T-helper 1 cell treated with Interleukin-12 subunit alpha and Interleukin-12 subunit beta and Interleukin-4 antibody, amounts not matched to agents 30 μg/mL and 1 μg/mL, for 36 hours (primary cell): ENCODE data around the gene ETFDH.
"Not testable (repeated sequence)": the region's sequence is repeated elsewhere in the genome, so short reads cannot be mapped to it uniquely, and the experiment has no call there.

Experiments used
- H3K27ac Mint-ChIP-seq: one replicate; pipeline ENCODE4 v1.8.0; 2021; ENCODE audit warnings: mild to moderate bottlenecking, mixed read lengths
- H3K27me3 Mint-ChIP-seq: one replicate; pipeline ENCODE4 v1.8.0; 2021; ENCODE audit warnings: low read depth, mixed read lengths
- H3K36me3 Mint-ChIP-seq: one replicate; pipeline ENCODE4 v1.8.0; 2021; ENCODE audit warnings: low read depth, mixed read lengths
- H3K4me1 Mint-ChIP-seq: one replicate; pipeline ENCODE4 v1.8.0; 2021; ENCODE audit warnings: low read depth, mixed read lengths
- H3K4me3 Mint-ChIP-seq: one replicate; pipeline ENCODE4 v1.8.0; 2021; ENCODE audit warnings: mild to moderate bottlenecking, moderate library complexity, mixed read lengths
- H3K9me3 Mint-ChIP-seq: one replicate; pipeline ENCODE4 v1.8.0; 2021; ENCODE audit warnings: mixed read lengths

Gene ETFDH

GRCh38 chr4:158715802-158716201 is 43.7 kb downstream of the ETFDH start:
- no peaks in the 10 kb centered on the region for H3K27me3 Mint-ChIP-seq
- no peaks in the 10 kb centered on the region for H3K9me3 Mint-ChIP-seq
- H3K4me1 Mint-ChIP-seq = peaks cover 19% of the 10 kb centered on the region
- H3K27ac Mint-ChIP-seq = no peak overlapping the region
- peaks cover 62% of the 10 kb centered on the region for H3K36me3 Mint-ChIP-seq
- H3K4me3 Mint-ChIP-seq = no peak overlapping the region

DNA sequence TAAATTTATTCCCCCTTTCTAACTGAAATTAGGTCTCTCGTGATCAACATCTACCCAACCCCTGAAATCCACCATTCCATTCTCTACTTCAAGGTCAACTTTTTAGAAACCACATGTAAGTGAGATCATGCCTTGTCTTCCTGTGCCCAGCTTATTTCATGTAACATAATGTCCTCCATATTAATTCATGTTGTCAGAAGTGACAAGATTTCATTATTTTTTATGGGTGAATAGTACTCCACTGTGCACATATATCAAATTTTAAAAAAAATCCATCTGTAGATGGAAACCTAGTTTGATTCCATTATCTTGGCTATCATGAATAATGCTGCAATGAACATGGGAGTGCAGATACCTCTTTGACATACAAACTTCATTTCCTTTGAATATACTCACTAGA is 49.6 kb downstream of the ETFDH start:
- Mint-ChIP-seq H3K4me3 (peak overlapping the region; percentile 99), H3K36me3 (peaks cover 42% of the 10 kb centered on the region)

DNA sequence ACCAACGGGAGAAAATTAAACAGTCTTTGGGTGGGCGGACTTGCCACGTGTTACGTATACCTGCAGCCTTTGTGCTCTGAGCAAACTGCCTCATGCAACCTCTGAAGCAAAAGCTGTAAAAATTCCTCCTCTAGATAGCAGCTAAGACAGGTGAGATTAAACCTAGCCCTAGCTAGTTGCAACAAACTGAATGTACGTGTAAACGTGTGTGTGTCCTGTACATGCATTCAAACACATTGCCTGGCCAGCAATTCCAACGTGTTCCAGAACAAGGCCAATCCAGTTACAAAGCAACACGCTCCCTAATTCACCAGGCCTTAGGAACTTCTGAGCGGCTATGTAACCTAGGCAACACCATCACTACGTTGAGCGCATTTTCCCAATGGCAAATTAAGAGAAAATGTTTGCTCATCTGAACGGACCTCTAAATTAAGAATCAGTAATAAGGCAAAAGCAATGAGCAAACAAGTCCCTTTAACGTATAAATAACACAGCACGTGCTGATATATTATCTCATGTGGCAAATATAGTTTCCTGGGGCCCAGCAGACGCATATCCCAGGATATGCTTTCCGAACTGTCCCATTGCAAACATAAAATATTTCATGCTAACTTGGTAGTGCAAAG is 50.3 kb downstream of the ETFDH start:
- peak overlapping the region; percentile 100 for H3K27ac Mint-ChIP-seq
- H3K9me3 Mint-ChIP-seq = no peaks in the 10 kb centered on the region
- peaks cover 4% of the 10 kb centered on the region for H3K27me3 Mint-ChIP-seq
- H3K4me3 Mint-ChIP-seq = peak overlapping the region; percentile 99
- peaks cover 37% of the 10 kb centered on the region for H3K36me3 Mint-ChIP-seq
- peaks cover 42% of the 10 kb centered on the region for H3K4me1 Mint-ChIP-seq

More for the DNA sequence above, 49.6 kb downstream of the ETFDH start:
- no peaks in the 10 kb centered on the region for H3K9me3 Mint-ChIP-seq
- peaks cover 4% of the 10 kb centered on the region for H3K27me3 Mint-ChIP-seq
- peak overlapping the region; percentile 100 for H3K27ac Mint-ChIP-seq
- peaks cover 40% of the 10 kb centered on the region for H3K4me1 Mint-ChIP-seq

GRCh38 chr4:158722917-158723793 is 51.1 kb downstream of the ETFDH start, which contains the start of gene PPID:
Gene PPID, minus strand, starts transcription at chr4:158723396. Its CDS starts 108 bp downstream, at chr4:158723288.
- Mint-ChIP-seq H3K9me3 (no peaks in the 10 kb centered on the region), H3K27ac (peak within 1 kb of the TSS; percentile 100), H3K4me3 (peak within 1 kb of the TSS; percentile 99), H3K36me3 (peaks cover 29% of the 10 kb centered on the region), H3K4me1 (peaks cover 37% of the 10 kb centered on the region), H3K27me3 (peaks cover 4% of the 10 kb centered on the region)

DNA sequence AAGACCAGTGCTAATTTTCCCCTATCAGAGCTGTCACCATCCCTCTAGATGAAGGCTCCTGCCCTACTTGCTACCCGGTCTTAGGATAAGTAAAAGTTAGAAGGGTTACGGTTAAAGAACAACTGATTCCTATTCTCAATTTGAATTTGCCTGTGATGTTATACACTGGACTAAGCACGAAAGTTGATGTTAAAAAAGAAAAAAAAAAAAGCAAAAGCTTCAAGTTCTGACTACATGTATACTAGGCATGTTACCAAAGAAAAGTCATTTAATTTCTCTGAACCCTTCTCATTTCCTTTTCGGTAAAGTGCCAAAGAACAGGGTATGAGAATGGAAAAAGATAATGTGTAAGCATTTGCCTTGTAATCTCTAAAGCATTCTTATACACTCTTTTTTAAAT is 52.5 kb downstream of the ETFDH start:
- no peaks in the 10 kb centered on the region for H3K9me3 Mint-ChIP-seq
- peak overlapping the region; percentile 41 for H3K4me3 Mint-ChIP-seq
- peaks cover 9% of the 10 kb centered on the region for H3K27me3 Mint-ChIP-seq
- H3K27ac Mint-ChIP-seq = peak overlapping the region; percentile 100
- peaks cover 44% of the 10 kb centered on the region for H3K4me1 Mint-ChIP-seq
- H3K36me3 Mint-ChIP-seq = peaks cover 16% of the 10 kb centered on the region

- peaks cover 38% of the 10 kb centered on the region for H3K4me1 Mint-ChIP-seq
- H3K9me3 Mint-ChIP-seq = no peaks in the 10 kb centered on the region
- no peak overlapping the region for H3K27ac Mint-ChIP-seq
- H3K36me3 Mint-ChIP-seq = peaks cover 5% of the 10 kb centered on the region
- H3K4me3 Mint-ChIP-seq = no peak overlapping the region
- H3K27me3 Mint-ChIP-seq = peaks cover 16% of the 10 kb centered on the region
Observed at GRCh38 chr4:158726633-158727032, 54.5 kb downstream of the ETFDH start.

- Mint-ChIP-seq H3K9me3 (no peaks in the 10 kb centered on the region), H3K36me3 (no peaks in the 10 kb centered on the region), H3K27ac (no peak overlapping the region), H3K27me3 (peaks cover 28% of the 10 kb centered on the region), H3K4me1 (peaks cover 28% of the 10 kb centered on the region), H3K4me3 (no peak overlapping the region)
Observed at GRCh38 chr4:158728236-158728635, 56.1 kb downstream of the ETFDH start.

- Mint-ChIP-seq H3K9me3 (no peaks in the 10 kb centered on the region), H3K4me3 (no peak overlapping the region), H3K27ac (no peak overlapping the region), H3K27me3 (peaks cover 32% of the 10 kb centered on the region), H3K4me1 (peaks cover 18% of the 10 kb centered on the region), H3K36me3 (no peaks in the 10 kb centered on the region)
Observed at GRCh38 chr4:158729716-158730559, 57.8 kb downstream of the ETFDH start.

GRCh38 chr4:158738866-158739265 is 66.8 kb downstream of the ETFDH start:
- Mint-ChIP-seq H3K4me1 (no peaks in the 10 kb centered on the region), H3K27me3 (peaks cover 4% of the 10 kb centered on the region), H3K27ac (no peak overlapping the region), H3K4me3 (no peak overlapping the region), H3K36me3 (no peaks in the 10 kb centered on the region), H3K9me3 (no peaks in the 10 kb centered on the region)

DNA sequence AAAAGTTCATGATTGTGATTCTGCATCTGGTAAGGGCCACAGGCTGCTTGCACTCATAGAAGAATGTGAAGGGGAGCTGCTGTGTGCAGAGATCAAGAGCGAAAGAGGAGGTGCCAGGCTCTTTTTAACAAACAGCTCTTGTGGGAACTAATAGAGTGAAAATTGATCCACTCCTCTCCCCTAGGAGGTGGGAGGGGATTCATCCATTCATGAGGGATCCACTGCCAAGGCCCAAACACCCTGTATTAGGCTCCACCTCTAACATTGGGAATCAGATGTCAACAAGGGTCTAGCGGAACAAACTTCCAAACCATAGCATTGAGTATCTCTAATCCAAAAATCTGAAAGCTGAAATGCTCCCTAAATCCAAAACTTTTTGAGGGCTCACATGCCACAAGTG is 67.5 kb downstream of the ETFDH start:
- Mint-ChIP-seq H3K36me3 (no peaks in the 10 kb centered on the region), H3K27me3 (no peaks in the 10 kb centered on the region), H3K9me3 (no peaks in the 10 kb centered on the region), H3K27ac (no peak overlapping the region), H3K4me1 (no peaks in the 10 kb centered on the region), H3K4me3 (no peak overlapping the region)

DNA sequence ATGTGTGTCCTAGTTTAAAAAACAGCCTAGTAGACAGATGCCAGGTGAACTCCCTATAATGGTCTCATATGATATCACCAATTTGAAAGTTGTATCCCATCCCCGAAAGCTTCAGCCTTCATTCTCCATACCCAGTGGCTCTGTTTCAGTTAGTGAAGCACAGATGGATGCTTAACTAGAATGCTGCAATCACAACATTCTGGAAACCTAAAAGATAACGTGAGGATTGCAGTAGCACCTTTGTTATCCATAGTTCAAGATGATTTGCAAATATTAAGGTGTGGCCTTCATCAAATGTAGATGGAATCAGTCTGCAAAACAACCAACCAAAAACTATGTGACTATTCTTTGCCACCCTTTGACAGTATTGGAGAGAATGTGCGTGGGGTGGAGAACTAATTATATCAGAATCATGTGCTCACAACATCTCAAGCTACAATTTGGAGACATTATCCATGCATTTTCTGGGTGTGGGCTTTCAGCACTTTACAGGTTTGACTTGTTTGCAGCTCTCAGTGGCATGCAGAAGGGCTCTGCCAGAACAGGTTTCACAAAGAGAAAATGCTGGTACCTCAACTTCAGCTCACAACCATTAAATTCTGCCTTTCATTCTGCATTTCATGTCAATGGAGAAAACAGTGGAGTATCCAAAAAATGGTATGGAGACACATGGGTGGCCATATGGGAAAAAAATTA is 69.4 kb downstream of the ETFDH start:
- Mint-ChIP-seq H3K9me3 (no peaks in the 10 kb centered on the region), H3K36me3 (no peaks in the 10 kb centered on the region), H3K27me3 (no peaks in the 10 kb centered on the region), H3K4me1 (no peaks in the 10 kb centered on the region), H3K27ac (no peak overlapping the region), H3K4me3 (no peak overlapping the region)

DNA sequence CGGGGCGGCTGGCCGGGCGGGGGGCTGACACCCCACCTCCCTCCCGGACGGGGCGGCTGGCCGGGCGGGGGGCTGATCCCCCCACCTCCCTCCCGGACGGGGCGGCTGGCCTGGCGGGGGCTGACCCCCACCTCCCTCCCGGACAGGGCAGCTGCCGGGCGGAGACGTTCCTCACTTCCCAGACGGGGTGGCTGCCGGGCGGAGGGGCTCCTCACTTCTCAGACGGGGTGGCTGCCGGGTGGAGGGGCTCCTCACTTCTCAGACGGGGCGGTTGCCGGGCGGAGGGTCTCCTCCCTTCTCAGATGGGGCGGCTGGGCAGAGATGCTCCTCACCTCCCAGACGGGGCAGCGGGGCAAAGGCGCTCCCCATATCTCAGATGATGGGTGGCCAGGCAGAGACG is 74.4 kb downstream of the ETFDH start:
- H3K27me3 Mint-ChIP-seq, H3K4me1 Mint-ChIP-seq, H3K4me3 Mint-ChIP-seq, H3K9me3 Mint-ChIP-seq, H3K27ac Mint-ChIP-seq, H3K36me3 Mint-ChIP-seq: not testable (repeated sequence)

DNA sequence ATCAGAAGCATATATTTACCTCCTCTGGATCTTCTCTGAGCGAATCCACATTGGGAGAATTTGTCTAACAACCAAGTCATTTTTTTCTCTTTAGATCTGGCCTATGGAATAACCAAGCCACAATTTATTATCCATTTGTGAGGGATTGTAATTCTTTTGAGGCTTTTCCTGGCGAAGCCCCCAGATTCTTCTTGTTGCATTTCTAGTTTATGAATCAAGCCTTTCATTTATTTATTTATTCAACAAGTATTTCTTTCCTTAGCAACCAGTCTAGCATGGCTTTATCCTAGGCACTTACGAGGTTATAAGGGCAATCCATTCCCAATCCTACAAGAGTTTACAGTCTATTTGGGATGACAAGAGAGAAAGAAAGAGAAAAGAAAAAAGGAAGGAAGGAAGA is 78.3 kb downstream of the ETFDH start:
- Mint-ChIP-seq H3K27me3 (peaks cover 11% of the 10 kb centered on the region), H3K4me1 (no peaks in the 10 kb centered on the region), H3K27ac (no peak overlapping the region), H3K36me3 (no peaks in the 10 kb centered on the region), H3K4me3 (no peak overlapping the region), H3K9me3 (no peaks in the 10 kb centered on the region)
